Upper lobe of left lung (tissue), 6 donors: ENCODE data around the gene CHST8. TPM values are rescaled to one million over a fixed set of nuclear protein-coding genes. Genes with fewer than 3 reads are reported as not detected.

ENCODE experiments used
- ATAC-seq, 2 donors: fragments of 200-7000 bp; cut with Tn5 transposase; one replicate each; pipeline ENCODE4 v1.9.1; 2022; ENCODE audit warnings: mild to moderate bottlenecking in 2 of 2, moderate library complexity in 2 of 2; ENCODE audit not compliant: low FRiP score in 2 of 2
- DNase-seq, 2 donors: peaks; one replicate each; pipeline ENCODE4 v3.0.0-alpha.2; 2019 to 2020
- H3K27ac ChIP-seq, 4 donors: fragments of 200-600 bp; sonication (generic); one replicate each; pipeline ENCODE4 v1.5.1; 2016 to 2019
- H3K27me3 ChIP-seq, 4 donors: fragments of 200-600 bp; sonication (generic); one replicate each; pipeline ENCODE4 v1.5.1; 2017 to 2019
- H3K36me3 ChIP-seq, 4 donors: fragments of 200-600 bp; sonication (generic); one replicate each; pipeline ENCODE4 v1.5.1; 2016 to 2019
- H3K4me1 ChIP-seq, 4 donors: fragments of 200-600 bp; sonication (generic); one replicate each; pipeline ENCODE4 v1.5.1; 2018 to 2019
- H3K4me3 ChIP-seq, 4 donors: fragments of 200-600 bp; sonication (generic); one replicate each; pipeline ENCODE4 v1.5.1; 2017 to 2019; ENCODE audit warnings: mild to moderate bottlenecking in 2 of 4, moderate library complexity in 1 of 4
- H3K9me3 ChIP-seq, 4 donors: fragments of 200-600 bp; sonication (generic); one replicate each; pipeline ENCODE4 v1.5.1; 2018 to 2019
- EP300 ChIP-seq, 4 donors: sonication (generic); formaldehyde crosslinking; IDR thresholded peaks; one replicate each; pipeline ENCODE4 v1.5.1; 2017; ENCODE audit warnings: antibody characterized with exemption in 4 of 4, control low read depth in 2 of 4
- POLR2A ChIP-seq, 4 donors: fragments of 450-650 bp; IDR thresholded peaks; one replicate each; pipeline ENCODE4 v1.5.1; 2016 to 2017; ENCODE audit warnings: antibody characterized with exemption in 4 of 4, mild to moderate bottlenecking in 2 of 4
- POLR2AphosphoS5 ChIP-seq, 2 donors: sonication (generic); formaldehyde crosslinking; IDR thresholded peaks; one replicate each; pipeline ENCODE4 v1.5.1; 2017; ENCODE audit warnings: antibody characterized with exemption in 2 of 2
- WGBS, 2 donors: methylation state at CpG; one replicate each; pipeline ENCODE4 v1.1.5; 2017 to 2018; 5-methylcytosine and 5-hydroxymethylcytosine counted together
- total RNA-seq, 6 donors: library from RNA; depleted of rRNA in 4 of 6; stranded (reverse); fragments of >200 nt in 4 of 6; gene quantifications; one replicate each; pipeline versions ENCODE4 v1.1.0 to v1.2.1, GENCODE V29; 2016 to 2021
- TF ChIP-seq, protein P1 (sequence below), 6 experiments: fragments of 450-650 bp in 4 of 6; fragments of 200-600 bp in 2 of 6; sonication (generic) in 2 of 6; IDR thresholded peaks; one replicate each; pipeline ENCODE4 v1.5.1; 2016 to 2019; ENCODE audit warnings: antibody characterized with exemption in 6 of 6
- donor health status: DM: no; HTN: no; CAD: no; lungs with moderate emphysema.
- donor health status: DM: no; HTN: yes; CAD: no; lungs with severe emphysema.

The CHST8 gene
- total RNA-seq, 6 donors from 2014 or later = 0.46 to 3.1 (median 0.72) TPM; not detected in 2

DNA sequence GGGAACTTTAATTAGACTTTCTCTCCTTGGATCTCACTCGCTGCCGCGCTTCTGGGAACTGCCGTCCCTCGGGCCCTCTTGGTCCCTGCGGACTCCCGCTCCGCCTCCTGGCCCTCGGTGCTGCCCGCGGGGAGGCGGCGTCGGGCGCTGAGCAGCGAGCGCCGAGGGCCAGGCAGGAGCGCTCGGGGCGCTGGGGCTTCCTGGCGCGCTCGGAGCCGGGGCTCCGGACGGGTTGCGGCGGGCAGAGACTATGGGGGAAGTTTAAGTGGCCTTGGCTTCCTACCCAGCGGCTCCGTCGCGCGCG is 704 bp downstream of the CHST8 start:
- Histone ChIP-seq H3K9me3 (no peaks in the 10 kb centered on the region), H3K36me3 (no peaks in the 10 kb centered on the region), H3K4me1 (peaks cover 13 to 21% (median 13%) of the 10 kb centered on the region in 4 donors), H3K27ac (no peak overlapping the region), H3K27me3 (peaks cover 0 to 27% (median 12%) of the 10 kb centered on the region in 4 donors), H3K4me3 (peak overlapping the region in 3 of 4 donors; percentile 37 to 52 (median 50))
- ATAC-seq = no peak
- DNase-seq = peak in 1 of 2 donors; percentile 81
- TF ChIP-seq, protein P1, sequence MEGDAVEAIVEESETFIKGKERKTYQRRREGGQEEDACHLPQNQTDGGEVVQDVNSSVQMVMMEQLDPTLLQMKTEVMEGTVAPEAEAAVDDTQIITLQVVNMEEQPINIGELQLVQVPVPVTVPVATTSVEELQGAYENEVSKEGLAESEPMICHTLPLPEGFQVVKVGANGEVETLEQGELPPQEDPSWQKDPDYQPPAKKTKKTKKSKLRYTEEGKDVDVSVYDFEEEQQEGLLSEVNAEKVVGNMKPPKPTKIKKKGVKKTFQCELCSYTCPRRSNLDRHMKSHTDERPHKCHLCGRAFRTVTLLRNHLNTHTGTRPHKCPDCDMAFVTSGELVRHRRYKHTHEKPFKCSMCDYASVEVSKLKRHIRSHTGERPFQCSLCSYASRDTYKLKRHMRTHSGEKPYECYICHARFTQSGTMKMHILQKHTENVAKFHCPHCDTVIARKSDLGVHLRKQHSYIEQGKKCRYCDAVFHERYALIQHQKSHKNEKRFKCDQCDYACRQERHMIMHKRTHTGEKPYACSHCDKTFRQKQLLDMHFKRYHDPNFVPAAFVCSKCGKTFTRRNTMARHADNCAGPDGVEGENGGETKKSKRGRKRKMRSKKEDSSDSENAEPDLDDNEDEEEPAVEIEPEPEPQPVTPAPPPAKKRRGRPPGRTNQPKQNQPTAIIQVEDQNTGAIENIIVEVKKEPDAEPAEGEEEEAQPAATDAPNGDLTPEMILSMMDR (IDR thresholded peaks at IDR 0.05) = no peak
- TF ChIP-seq EP300 (IDR thresholded peaks at IDR 0.05) = no peak
- TF ChIP-seq POLR2AphosphoS5 (IDR thresholded peaks at IDR 0.05) = no peak
- no peak for TF ChIP-seq POLR2A (IDR thresholded peaks at IDR 0.05)
- 4% methylated on average over 23 of the region's 35 CpGs; no CpG with 5 or more reads in 1 of the 2 donors for WGBS, 2 donors

DNA sequence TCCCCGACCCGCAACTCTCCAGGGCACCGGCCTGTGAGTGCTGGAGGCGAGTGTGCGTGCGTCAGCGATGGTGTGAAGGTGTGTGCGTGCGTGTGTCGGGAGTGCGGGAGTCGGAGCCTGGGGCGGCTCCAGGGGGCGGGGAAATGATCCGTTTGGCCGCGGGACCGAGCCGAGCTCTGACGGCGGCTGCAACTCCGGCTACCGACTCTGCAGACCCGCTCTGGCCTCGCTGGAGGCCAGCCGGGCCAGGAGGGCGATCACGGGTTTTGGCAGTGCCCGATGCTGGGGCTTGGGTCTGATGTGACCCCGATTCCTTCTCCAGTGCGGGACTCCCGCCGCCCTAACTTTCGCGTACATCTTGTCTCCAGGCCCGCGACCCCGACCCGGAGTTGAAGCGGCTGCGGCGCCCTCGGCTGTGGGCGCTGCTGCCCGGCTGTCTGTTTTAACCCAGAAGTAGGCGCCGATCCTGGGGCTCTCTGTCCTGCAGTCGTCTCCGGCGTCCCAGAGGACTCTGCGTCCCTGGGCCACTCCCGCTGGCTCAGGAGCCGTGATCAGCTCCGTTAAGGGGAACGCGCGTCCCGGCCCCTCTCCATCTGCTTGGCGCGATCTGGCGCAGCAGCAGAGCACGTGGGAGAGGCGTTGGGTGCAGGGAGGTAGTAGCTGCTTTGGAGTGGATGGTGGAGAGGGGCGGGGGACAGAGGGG is 1.2 kb downstream of the CHST8 start:
- Histone ChIP-seq H3K27me3 (peaks cover 0 to 27% (median 12%) of the 10 kb centered on the region in 4 donors), H3K36me3 (no peaks in the 10 kb centered on the region), H3K4me1 (peaks cover 13 to 21% (median 13%) of the 10 kb centered on the region in 4 donors), H3K27ac (no peak overlapping the region), H3K4me3 (peak overlapping the region in 3 of 4 donors; percentile 37 to 52 (median 50)), H3K9me3 (no peaks in the 10 kb centered on the region)
- ATAC-seq (no peak), DNase-seq (peak in 1 of 2 donors; percentile 74)
- TF ChIP-seq, protein P1 (IDR thresholded peaks at IDR 0.05) = no peak
- TF ChIP-seq POLR2AphosphoS5 (IDR thresholded peaks at IDR 0.05) (no peak), EP300 (IDR thresholded peaks at IDR 0.05) (no peak), POLR2A (IDR thresholded peaks at IDR 0.05) (no peak)
- 2 to 4% methylated on average over 33 to 64 of the region's 64 CpGs for WGBS, 2 donors

DNA sequence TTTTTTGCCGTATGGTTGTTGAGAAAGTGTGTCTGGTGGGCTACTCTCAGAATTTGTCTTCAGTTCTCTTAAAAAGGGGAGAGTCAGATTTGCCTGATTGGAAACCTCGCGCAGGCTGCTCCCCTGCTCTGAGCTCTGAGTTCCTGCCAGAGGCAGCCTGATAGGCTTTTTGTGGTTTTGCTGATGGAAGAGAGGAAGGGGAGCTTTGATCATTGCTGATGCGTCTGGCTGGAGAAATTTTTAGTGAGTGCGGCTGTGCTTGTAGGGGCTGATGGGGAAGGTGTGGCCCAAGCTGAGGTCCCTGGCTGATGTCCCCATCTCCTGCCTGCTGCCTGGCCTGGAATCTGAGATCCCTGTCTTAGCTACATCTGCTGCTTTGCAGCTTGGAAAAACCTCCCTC is 2.8 kb downstream of the CHST8 start:
- no peaks in the 10 kb centered on the region for H3K9me3 ChIP-seq
- H3K4me1 ChIP-seq = peaks cover 13 to 21% (median 13%) of the 10 kb centered on the region in 4 donors
- no peaks in the 10 kb centered on the region for H3K36me3 ChIP-seq
- no peak overlapping the region for H3K4me3 ChIP-seq
- H3K27ac ChIP-seq = no peak overlapping the region
- TF ChIP-seq POLR2AphosphoS5 (IDR thresholded peaks at IDR 0.05) (no peak), POLR2A (IDR thresholded peaks at IDR 0.05) (no peak), EP300 (IDR thresholded peaks at IDR 0.05) (no peak)
- TF ChIP-seq, protein P1 (IDR thresholded peaks at IDR 0.05) = no peak
- DNase-seq (no peak), ATAC-seq (no peak)
- 37 to 46% methylated on average over 5 of the region's 5 CpGs for WGBS, 2 donors
- peaks cover 0 to 27% (median 12%) of the 10 kb centered on the region in 4 donors for H3K27me3 ChIP-seq

DNA sequence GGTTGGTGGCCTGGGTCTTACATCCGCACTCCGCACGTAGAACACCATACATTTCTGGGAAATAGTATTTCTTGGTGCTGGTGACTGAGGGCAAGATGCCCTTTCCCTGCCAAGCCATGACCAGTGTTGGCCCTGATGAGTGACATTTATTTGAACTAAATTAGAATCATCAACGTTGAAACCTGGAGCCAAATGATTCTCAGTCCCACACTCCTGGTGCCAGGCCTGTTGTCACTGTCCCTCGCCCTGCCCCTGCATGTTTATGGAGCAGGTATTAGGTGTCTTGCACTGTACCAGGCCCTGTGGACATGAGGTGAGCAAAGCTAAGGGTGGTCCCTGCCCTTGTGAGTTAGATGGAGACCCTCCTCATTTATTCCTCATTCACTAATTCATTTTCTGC is 5.8 kb downstream of the CHST8 start:
- DNase-seq = no peak

More for the DNA sequence above, 5.8 kb downstream of the CHST8 start:
- Histone ChIP-seq H3K36me3 (no peaks in the 10 kb centered on the region), H3K27me3 (peaks cover 0 to 15% (median 6%) of the 10 kb centered on the region in 4 donors), H3K9me3 (no peaks in the 10 kb centered on the region), H3K27ac (no peak overlapping the region), H3K4me1 (peaks cover 5 to 8% (median 6%) of the 10 kb centered on the region in 4 donors), H3K4me3 (no peak overlapping the region)
- TF ChIP-seq EP300 (IDR thresholded peaks at IDR 0.05) = no peak
- TF ChIP-seq, protein P1 (IDR thresholded peaks at IDR 0.05) = no peak
- TF ChIP-seq POLR2AphosphoS5 (IDR thresholded peaks at IDR 0.05) = no peak
- no peak for TF ChIP-seq POLR2A (IDR thresholded peaks at IDR 0.05)
- 72 to 78% methylated on average over 5 of the region's 5 CpGs for WGBS, 2 donors
- no peak for ATAC-seq
